ENCODE measurements around the gene PIK3R6.

The PIK3R6 gene

DNA sequence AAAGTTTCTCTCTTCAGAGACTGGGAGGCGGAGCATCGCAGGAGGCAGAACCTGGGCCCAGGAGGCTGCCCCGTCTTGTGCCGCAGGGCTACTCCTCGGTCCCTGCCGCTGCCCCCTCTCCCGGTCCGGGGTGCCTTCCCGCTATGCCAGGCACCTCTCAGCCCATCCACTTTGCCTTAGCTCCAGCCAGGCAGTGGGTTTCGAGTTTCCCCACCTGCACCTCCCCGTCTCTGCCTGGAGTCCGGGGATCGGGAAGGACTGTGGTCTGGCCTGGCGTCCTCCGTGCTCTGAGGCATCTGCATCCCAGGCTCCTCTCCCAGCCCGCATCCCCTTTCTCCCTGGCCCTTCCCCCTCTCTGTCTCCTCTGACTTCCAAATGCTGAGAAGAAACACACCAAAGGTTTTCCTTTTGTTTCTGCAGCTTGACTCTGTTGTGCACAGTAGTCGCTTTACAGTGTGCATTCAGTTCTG is 26.8 kb upstream of the PIK3R6 start:
- no peak for DNase-seq

DNA sequence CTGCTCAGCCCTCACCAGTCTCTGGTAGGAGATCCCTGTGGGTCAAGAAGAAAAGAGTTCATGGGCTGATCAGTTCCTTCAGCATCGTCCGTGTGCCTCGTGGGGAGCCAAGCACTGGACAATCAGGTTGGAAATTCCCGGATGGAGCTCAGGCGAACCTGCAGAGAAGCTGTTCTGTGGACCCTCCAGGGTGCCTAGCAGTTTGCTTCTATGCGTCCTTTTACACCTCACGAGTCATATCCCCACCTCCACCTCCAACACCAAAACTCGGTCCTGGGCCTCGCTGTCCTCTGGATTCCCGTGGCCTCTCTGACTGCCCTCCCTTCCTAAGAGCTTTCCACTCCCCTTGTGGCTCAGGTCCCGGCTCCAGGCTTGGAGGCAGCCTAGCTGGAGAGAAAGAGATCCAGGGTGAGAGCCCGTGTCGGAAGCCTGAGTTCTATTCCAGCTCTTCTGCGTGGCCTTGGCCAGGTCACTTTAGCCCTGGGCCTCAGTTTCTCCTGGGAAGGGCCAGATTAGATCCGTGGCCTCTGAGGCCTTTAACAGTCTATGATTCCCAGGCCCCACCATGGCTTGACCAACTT is 26.2 kb upstream of the PIK3R6 start:
- no peak for DNase-seq

DNA sequence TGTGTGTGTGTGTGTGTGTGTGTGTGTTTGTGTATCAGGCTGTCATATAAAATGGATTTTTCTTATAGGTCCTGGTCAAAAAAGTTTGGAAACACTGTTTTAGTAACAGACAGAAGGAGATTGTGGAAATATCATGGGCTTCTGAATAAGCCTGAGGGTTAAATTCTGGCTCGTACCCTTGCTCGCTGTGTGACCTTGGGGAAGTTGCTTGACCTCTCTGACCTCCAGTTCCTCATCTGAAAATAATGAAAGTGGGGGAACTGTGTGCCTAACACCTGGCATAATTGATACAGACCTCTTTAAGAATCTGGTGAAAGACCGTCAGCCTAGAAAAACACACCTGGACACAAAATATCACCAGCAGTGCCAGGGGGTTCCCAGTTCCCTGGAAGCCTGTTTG is 25.6 kb upstream of the PIK3R6 start:
- no peak for DNase-seq

DNA sequence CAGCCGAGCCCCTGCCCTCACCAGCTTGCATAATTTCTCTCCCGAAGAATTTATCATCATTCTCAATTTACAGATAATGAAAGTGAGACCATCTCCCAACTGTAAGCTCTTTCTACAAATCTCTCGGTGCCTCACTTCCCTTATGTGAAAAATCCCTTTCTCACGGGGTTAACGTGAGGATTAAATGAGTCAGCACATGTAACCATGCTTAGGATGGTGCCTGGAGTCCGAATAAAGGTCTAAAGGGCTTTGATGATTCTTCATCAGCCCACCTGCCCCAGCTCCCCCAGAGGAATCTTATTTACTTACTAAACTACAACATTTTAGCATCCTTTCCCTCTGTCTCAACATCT is 24.8 kb upstream of the PIK3R6 start:
- DNase-seq = peak; percentile 66 to 80 (median 76)

DNA sequence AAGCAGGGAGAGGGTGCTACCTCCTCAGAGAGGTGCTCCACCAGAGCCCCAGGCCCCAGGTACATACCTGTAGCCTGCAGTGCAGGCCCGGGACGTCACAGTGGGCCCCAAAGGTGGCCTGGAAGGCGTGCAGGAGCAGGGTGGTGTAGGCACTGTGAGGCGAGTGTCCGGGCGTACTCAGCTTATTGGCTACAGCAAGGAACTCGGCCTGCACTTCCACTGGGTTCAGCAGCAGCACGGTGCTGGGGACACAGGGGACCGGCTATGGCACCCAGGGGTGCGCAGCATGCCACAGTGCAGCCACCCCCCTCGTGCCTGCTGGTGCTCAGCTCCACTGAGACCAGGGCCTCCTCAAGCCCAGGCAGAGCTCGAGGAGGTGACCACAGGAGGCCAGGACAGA is 23.2 kb upstream of the PIK3R6 start:
- no peak for DNase-seq

DNA sequence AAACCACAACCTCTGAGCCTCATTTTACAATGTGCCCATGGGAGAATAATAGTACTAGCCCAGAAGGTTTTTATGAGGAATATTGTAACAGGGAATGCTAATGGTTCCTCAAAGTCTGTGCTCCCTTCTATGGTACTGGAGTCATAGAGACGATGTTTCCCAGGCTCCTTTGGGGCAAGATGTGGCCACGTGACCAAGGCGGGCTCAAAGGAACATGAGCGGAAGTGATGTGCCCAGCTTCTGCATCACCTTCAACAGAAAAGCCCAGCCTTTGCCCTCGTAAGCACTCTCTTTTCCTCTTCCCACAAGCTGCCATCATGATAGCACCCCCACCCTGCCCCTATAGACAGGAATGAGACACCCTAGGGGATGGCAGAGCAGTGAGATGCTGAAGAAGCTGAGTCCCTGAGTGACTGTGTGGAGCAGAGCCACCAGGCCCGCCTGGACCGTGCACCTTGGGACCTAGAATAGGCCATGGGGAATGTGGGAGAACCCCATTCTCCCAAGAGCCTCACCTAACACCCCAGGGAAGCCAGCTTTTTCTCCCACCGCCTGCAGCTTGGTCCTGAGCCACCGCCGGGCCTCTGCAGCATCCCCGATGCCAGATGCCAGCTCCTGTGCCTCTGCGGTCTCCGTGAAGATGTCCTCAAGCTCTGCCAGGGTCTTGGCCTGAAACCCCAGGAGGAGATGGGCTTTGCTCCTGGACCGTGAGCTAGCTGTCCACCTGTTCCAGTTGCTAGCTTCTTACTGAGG is 22.2 kb upstream of the PIK3R6 start:
- no peak for DNase-seq

DNA sequence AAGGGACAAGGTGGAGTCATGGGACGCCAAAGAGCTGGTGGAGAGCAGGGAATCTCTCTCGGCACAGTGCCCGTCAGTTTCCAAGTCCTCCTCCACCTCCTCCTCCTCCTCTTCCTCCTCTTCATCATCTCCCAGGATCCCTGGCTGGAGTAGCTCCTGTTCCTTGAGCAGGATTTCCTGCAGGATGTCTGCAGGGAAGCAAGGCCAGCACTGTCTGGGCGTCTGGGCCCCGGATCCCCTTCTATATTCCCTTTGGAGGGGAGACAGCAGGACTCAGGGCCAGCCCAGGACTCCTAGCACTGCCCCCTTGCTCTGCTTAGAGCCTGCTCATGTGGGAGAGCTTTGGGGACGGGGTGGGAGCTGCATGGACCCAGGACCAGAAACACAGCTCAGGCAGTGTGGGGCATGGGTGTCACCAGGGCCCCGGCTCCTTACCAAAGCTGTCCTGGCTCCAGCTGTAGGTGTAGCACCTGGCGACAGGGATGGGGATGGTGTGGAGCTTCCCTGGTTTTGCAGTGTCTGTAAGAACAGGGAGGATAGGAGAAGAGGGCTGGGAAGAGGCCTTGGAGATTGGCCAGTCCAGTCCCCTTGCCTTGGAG is 21.3 kb upstream of the PIK3R6 start:
- no peak for DNase-seq

DNA sequence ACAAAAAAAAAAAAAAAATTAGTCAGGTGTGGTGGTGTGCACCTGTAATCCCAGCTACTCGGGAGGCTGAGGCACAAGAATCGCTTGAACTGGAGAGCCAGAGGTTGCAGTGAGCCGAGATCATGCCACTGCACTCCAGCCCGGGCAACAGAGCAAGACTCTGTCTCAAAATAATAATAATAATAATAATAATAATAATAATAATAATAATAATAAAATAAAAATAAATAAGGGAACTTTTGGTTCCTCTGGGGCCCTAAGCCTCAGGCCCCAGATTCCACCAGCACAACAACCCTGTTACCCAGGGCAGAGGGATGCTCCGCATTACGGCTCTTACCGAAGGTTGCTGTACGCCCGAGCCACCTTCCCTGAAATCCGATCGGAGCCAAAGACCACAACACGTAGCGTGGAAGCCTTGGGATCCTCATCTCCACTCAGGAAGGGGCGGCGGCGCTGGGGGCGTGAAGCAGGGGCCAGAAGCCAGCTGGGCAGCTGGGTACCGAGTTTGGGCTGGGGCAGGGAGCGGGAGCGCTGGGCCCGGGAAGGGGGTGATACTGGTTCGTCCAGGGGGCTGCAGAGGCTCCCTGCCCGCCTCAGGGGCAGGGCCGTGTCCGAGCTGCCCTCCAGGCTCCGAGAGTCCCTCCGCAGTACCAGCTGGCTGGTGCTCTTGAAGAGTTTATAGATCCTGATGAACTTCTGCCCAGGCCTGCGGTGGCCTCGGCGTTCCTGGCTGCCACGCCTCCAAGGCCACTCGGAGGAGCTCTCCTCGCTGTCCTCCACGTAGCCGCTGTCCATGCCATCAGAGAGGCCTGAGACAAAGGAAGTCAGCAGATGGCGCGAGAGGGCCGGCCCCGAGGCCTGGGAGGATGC is 20.6 kb upstream of the PIK3R6 start:
- no peak for DNase-seq

DNA sequence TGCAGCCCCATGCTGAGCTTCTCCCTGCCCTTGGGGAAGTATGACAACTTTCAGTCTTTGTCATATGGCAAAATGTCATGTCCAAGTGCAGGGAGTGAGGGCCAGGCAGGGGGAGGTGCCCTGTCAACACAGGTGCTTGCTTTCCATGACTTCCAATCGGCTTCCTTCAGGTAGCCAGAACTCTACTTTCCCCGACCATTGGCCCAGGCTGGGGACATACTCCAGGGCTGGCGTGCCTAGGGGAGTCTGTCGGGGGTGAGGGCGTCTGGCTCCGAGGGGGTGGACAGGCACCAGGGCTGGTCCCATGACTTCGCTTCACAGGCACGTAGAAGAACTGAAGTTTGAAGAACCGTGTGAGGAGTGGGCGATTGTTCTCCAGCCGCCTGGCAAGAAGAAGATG is 19.8 kb upstream of the PIK3R6 start:
- DNase-seq = no peak

DNA sequence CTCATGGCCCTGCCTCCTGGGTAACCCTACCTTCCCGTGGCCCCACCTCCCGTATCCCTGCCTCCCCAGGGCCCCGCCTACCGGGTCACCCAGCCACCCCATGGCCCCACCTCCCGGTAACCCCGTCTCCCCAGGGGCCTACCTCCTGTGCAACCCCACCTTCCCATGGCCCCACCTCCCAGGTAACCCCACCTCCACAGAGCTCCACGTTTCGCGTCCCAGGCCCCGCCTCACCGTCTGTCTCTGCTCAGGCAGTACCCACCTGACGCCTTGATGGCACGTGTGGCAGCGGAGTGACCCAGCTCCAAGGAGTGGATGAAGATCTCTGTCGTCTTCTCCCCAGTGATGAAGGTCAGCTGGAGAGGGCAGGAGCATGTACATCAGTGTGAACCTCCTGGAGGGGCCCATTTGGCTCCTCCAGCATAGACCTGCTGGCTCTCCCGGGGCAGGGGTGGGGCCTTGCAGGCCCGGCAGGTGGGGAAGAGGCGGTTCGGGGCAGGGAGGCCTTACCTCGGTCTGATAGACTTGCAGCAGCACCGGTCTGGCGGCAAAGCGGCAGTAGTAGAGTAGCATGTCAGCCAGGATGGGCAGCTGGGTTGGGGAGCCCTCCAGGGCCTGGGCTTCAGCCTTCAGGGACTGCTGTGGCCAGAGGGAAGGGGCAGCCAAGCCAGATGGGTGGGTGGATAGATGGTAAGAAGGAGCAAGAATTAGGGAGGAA is 18.7 kb upstream of the PIK3R6 start:
- DNase-seq = peak in 1 of 3 donors; percentile 42

DNA sequence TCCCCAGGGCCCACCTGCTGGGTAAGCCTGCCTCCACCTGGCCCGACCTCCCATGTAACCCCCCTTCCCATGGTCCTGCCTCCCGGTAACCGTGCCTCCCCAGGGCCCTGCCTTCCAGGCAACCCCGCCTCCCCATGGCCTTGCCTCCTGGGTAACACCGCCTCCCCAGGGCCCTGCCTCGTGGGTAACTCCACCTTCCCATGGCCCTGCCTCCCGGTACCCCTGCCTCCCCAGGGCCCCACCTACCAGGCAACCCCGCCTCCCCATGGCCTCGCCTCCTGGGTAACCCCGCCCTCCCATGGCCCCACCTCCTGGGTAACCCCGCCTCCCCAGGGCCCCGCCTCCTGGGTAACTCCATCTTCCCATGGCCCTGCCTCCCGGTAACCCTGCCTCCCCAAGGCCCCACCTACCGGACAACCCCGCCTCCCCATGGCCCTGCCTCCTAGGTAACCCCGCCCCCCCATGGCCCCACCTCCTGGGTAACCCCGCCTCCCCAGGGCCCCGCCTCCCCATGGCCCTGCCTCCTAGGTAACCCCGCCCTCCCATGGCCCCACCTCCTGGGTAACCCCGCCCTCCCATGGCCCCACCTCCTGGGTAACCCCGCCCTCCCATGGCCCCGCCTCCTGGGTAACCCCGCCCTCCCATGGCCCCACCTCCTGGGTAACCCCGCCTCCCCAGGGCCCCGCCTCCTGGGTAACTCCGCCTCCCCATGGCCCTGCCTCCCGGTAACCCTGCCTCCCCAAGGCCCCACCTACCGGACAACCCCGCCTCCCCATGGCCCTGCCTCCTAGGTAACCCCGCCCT is 17.9 kb upstream of the PIK3R6 start:
- peak; percentile 43 to 76 (median 59) for DNase-seq

DNA sequence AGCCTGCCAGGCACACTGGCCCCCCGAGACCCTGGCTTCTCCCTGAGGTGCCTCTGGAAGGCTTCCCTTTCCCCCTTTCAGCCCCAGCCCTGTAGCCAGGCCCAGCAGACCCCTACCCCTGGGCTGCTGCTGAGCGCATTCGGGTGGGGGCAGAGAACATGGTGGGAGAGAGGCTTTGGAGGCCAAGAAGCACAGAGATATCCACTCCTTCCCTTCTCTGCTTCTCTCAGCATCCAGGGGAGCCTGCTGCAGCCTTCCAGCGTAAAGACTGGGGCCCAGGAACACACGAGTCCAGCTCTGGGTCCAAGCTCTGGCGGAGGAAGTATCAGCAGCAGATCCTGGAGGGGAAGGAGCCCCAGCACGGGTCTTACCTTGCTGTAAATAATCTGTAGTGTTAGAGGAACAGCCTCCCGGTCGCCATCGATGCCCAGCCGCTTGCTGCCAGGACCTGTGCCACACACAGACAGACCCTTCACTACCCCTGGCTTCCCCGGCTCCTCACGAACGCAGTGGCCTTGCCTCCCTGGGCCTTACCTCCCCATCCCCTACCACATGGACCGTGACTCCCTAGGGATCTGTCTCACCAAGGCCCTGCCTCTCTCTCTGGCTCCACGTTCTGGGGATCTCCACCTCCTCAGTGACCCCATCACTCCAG is 17.0 kb upstream of the PIK3R6 start:
- DNase-seq = no peak

DNA sequence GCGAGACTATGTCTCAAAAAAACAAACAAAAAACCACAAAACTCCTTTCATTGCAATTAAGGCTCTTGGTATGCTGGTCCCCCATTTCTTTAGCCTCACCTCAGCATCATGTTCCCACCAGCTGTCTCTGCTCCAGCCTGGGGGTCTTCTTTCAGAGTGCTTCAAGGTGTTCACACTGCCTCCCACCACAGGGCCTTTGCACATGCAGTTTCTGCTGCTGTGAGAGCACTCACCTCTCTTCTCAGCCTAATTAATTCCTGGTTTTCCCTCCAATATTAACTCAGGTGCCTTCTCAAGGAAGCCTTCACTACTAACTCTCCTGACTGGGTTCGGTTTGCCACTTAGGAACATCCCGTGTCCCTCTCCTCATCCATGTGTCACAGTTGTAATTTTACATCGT is 15.9 kb upstream of the PIK3R6 start:
- DNase-seq = no peak

DNA sequence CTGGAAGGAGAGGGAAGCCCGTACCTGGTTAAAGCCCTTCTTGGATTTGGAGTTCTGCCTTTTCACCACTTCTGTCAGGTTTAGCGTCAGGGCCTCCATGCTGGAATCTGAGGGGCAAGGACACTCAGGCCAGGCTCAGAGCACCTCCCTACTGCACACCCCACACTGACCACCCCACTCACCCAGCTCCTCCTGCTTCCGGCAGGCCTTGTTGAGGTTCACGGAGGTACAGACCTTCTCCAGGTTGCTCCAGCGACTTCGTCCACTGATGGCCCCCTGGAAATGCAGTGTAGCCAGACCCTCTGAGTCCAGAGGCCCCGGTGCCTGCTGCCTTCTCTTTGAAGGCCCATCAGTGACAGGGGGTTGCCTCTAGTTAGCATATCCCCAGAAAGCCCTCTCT is 14.1 kb upstream of the PIK3R6 start:
- DNase-seq = no peak

DNA sequence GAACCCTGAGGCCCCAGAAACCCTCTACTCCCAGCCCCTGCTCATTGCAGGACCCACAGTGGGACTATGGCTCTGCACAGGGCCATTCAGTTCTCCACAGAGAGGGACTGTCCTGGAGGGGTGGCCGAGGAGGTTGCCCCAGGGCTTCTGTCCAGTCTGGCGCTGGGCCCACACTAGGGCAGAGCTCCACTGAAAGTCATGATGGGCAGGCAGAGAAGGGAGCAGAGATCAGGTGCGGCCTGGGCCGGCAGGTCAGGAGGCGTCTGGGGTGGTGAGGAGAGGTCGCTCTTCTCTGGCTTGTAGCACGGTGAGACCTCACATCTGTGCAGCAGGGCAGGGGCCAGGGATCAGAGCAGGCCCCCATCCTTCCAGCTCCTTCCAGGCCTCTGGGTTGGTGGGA is 13.0 kb upstream of the PIK3R6 start:
- no peak for DNase-seq

DNA sequence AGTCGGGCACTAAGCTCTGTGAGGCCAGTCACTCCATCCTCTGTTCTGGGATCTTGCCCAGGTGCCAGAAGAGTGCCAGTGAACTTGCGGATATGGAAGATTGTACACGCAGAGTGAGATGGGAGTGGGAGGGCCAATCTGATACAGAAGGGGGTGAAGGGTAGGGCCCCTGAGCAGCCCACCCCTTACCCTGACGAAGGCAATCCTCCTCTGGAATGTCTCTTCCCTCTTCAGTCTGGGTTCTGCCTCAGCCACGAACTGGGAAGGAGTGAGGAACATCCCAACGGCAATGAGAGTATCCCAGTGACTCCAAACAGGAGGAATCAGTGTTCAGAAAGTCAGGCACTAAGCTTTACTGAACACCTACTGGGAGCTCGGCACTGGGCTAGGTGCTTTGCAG is 11.9 kb upstream of the PIK3R6 start:
- DNase-seq = no peak

DNA sequence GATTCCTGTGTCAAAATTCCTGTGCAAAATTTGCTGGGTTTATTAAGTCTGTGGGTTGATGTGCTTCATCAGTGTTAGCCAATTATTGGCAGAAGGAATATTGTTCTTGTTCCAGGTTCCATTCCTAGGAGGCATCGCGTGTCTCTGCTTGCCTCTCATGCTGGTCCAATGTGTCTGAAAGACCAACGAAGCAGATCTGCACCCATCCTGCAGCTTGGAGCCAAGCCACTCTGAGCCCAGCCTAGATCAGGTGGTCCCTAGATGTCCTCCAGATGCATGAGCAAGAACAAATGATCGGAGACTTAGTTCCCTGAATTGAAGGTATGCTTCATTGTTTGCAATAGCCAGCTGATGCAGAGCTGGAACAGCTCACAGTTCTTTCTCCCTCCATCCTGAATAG is 10.5 kb upstream of the PIK3R6 start:
- no peak for DNase-seq

DNA sequence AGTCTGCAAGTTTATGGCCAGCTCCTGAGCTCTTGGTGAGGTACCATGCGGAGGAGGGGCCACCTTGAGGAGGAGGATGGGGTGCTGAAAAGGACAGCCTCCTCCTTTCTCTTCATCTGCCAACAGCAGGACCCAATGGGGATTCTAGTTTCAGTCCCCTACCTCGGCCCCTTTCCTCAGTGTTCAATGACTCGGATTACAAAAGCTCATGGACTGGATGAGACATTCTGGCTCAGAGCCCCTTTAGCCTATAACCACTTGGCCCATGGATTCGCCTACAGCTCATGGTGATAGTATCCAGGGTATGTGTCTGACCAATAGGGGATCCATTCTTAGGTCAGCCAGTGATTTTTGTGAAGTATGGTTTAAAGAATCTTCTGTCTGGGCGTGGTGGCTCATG is 8.5 kb upstream of the PIK3R6 start:
- DNase-seq = peak in 2 of 3 donors; percentile 27 to 40

DNA sequence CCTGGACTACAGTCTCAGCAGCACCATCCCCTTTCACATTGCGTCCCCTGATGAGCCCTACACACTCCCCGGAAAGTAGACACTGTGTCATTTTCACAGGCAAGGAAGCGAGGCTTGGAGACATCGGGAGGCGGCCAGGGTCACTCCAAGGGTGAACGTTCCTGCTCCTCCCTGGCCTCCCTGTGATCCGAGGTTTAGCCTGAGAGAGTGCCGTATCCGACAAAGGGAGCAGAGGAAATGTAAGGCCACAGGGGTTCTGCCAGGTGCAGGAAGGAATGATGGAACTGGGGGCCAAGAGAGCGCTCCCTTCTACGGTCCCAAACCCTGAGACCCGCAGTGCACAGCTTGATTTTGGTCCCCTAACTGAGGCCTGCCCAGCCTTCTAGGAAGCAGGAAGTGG is 8.0 kb upstream of the PIK3R6 start:
- DNase-seq = no peak

DNA sequence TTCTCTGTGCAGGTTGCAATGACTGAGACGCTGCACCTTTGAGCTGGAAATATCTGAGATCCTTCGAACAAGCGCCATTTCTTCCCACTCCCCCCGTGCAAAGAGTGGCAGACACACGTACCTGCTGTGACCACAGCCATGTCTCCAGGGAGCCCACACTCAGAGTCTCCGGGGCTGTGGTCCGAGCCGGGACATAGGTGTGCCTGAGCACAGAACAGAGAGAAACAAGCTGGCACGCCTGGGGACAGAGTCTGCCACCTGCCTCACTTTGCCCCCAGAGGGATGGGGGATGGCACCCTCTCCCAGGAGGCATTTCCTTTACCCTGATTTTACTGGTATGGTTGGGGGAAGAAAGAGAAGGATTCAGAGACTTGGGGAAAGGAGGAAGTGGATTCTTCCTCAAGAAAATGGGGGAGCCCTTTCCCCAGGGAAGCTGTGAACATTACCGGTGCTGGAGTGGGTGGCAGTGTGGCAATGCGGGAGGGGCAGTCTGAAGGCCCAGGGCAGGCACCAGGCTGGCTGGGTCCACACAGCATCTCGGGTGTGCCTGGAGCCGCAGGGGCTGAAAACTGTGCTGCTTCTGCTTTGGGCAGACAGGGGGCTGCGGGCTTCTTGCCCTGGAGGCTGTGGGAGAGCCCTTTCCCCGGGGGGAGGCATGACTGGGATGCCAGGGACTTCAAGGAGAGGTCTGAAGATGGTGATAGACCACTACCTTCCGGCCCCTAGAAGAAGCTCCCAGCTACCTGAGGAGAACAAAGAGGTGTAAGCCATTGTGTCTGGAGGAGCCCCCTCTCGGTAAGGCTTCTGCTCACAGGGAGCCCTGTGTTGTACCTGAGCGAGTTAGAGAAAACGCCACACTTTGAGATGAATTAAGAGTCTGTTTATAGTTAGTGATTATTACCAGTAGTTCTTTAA is 6.6 kb upstream of the PIK3R6 start:
- DNase-seq = peak in 1 of 3 donors; percentile 40

All from suppressor macrophage treated with lipopolysaccharide for 1 hour (primary cell).